GM12872 (cell line): ENCODE data around the gene HMOX1.

Source experiments
- TF ChIP-seq, protein P1 (sequence below): IDR thresholded peaks from 3 replicates; pipeline ENCODE4 v1.5.1; 2011; ENCODE audit warnings: low read depth, mild to moderate bottlenecking, low read length, moderate library complexity; ENCODE audit not compliant: insufficient read depth

HMOX1 gene, protein sequence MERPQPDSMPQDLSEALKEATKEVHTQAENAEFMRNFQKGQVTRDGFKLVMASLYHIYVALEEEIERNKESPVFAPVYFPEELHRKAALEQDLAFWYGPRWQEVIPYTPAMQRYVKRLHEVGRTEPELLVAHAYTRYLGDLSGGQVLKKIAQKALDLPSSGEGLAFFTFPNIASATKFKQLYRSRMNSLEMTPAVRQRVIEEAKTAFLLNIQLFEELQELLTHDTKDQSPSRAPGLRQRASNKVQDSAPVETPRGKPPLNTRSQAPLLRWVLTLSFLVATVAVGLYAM

DNA sequence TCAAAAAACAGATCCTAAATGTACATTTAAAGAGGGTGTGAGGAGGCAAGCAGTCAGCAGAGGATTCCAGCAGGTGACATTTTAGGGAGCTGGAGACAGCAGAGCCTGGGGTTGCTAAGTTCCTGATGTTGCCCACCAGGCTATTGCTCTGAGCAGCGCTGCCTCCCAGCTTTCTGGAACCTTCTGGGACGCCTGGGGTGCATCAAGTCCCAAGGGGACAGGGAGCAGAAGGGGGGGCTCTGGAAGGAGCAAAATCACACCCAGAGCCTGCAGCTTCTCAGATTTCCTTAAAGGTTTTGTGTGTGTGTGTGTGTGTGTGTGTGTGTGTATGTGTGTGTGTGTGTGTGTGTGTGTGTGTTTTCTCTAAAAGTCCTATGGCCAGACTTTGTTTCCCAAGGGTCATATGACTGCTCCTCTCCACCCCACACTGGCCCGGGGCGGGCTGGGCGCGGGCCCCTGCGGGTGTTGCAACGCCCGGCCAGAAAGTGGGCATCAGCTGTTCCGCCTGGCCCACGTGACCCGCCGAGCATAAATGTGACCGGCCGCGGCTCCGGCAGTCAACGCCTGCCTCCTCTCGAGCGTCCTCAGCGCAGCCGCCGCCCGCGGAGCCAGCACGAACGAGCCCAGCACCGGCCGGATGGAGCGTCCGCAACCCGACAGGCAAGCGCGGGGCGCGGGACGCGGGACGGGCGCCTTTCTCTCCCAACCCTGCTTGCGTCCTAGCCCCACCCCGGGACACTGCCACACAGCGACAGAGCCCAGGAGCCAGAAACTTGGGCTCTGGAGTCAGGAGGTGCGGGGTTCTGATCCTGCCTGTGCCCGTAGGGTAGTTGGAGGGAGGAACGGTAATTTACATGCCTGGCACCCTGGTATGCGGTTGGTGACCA is at the start of gene HMOX1:
HMOX1 (plus strand) TSS at position 560 of the 887 bp plus-strand sequence; CDS start at position 638, 78 bp downstream.
- TF ChIP-seq, protein P1, sequence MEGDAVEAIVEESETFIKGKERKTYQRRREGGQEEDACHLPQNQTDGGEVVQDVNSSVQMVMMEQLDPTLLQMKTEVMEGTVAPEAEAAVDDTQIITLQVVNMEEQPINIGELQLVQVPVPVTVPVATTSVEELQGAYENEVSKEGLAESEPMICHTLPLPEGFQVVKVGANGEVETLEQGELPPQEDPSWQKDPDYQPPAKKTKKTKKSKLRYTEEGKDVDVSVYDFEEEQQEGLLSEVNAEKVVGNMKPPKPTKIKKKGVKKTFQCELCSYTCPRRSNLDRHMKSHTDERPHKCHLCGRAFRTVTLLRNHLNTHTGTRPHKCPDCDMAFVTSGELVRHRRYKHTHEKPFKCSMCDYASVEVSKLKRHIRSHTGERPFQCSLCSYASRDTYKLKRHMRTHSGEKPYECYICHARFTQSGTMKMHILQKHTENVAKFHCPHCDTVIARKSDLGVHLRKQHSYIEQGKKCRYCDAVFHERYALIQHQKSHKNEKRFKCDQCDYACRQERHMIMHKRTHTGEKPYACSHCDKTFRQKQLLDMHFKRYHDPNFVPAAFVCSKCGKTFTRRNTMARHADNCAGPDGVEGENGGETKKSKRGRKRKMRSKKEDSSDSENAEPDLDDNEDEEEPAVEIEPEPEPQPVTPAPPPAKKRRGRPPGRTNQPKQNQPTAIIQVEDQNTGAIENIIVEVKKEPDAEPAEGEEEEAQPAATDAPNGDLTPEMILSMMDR, result 0 out of 3 replicates have a peak, but pooled peaks have one; percentile 4

DNA sequence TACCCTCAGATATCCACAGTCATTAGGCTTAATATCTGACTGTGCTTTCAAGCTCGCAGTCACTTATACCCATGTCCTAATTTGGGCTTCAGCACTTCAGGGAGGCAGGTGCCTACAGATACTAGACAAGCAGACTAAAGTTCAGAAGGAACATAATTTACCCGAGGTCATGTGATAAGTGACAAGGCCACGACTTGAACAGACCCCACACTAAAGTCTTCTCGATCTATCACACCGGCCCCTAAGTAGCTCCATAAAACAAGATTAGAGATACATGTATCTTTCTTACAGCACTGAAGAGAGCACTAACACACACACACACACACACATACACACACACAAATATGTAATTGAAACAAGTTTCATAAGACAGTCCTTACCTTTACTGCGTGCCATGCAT is 48.6 kb upstream of the HMOX1 start:
- TF ChIP-seq, protein P1, result no peak

GRCh38 chr22:35333220-35333619 is 47.7 kb upstream of the HMOX1 start:
- TF ChIP-seq, protein P1, result no peak

- TF ChIP-seq, protein P1, result no peak
Measured at GRCh38 chr22:35334004-35334403, 46.9 kb upstream of the HMOX1 start.

DNA sequence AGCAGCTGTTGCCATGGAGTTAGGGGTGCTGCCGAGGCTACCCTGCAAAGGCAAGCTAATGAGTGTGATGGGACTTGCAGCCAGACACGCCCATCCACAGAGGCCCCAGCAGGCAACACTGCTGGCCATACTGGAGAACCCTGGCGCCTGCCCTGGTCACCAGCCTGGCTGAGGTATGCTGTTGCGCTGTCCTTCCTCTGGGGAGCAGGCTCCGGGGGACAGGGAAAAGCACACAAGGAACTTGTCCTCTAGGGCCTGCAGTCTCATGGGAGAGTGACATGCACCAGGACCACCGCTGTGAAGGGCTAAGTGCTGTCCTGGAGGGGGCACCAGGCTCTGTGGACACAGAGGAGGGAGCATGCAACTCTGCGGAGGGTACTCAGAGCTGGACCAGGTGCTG is 45.4 kb upstream of the HMOX1 start:
- TF ChIP-seq, protein P1, result no peak

DNA sequence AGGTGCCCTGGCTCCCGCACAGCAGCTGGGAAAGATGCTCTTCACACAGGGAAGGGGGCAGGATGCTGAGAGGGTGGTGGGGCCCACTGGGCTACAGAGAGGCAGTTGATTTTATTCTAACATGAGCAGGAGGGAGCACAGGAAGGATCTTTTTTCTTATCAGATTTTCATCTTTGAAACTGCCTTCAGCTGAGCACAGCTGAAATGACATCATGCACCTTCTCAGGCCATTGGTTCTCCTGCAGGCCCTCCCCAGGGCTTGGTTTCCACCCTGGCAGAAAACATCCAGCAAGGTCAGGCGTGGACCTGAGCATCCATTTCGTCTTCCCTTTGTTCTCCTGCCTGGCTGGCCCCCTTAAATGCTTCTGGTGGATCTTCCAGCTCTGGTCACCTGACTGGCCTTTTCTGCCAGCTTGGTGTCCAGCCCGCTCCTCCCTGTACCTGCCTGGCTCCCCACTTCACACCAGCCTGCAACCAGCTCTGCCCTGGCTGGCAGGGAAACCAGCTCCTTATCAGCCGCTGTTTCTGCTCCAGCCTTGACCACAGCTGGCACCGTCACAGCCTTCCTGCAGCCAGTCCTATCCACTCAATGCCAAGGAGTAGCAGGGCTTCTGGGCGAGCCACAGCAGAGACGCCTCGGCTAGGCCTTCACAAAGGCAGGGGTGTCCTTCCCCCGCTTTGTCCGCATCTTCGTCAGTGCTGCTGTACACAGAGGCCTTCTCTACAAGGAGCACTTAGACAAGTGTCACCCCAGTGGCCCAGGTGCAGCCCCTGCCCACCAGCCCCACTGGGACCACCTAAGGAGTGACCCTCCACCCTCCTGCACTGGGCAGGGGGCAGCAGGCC is 44.7 kb upstream of the HMOX1 start:
- TF ChIP-seq, protein P1, result no peak

DNA sequence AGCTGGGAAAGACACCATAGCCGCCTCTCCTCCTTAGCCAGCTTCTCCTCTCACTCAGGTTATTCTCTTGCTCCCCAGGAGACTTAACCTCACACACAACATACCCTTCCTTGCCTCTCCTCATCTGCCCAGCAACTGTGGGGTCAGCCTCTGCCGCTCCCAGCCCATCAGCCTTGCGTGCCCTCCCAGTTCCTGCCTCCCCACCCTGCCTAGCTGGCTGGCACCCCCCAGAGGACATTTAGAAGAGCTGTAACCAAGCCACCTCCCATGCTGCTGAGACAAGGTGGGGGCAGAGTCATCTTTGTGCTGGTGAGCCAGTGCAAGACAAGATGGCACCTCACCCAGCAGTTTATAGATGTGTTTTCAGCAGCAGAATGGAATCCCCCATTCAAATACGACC is 43.0 kb upstream of the HMOX1 start:
- TF ChIP-seq, protein P1, result peak; percentile 38; the same call in 1 of the 3 replicates
